HEK293 (cell line): ENCODE measurements around the gene HIRIP3.

Experiments used
- BCL11B ChIP-seq: fragments of 450-650 bp; formaldehyde crosslinking; IDR thresholded peaks from 2 replicates; pipeline ENCODE4 v1.5.1; 2016; ENCODE audit warnings: low read depth, missing biosample characterization, missing genetic modification characterization
- GLIS2 ChIP-seq: fragments of 450-650 bp; formaldehyde crosslinking; IDR thresholded peaks from 2 replicates; pipeline ENCODE4 v1.5.1; 2016; ENCODE audit warnings: missing biosample characterization, missing genetic modification characterization
- HIC1 ChIP-seq: fragments of 450-650 bp; formaldehyde crosslinking; IDR thresholded peaks from 2 replicates; pipeline ENCODE4 v1.5.1; 2016; ENCODE audit warnings: missing biosample characterization, missing genetic modification characterization
- REPIN1 ChIP-seq: fragments of 450-650 bp; formaldehyde crosslinking; IDR thresholded peaks from 2 replicates; pipeline ENCODE4 v1.5.1; 2017; ENCODE audit warnings: missing biosample characterization, missing genetic modification characterization, low read depth
- ZFP3 ChIP-seq: fragments of 450-650 bp; formaldehyde crosslinking; IDR thresholded peaks from 2 replicates; pipeline ENCODE4 v1.5.1; 2016; ENCODE audit warnings: low read depth, missing biosample characterization, missing genetic modification characterization
- ZNF155 ChIP-seq: fragments of 450-650 bp; formaldehyde crosslinking; IDR thresholded peaks from 2 replicates; pipeline ENCODE4 v1.5.1; 2016; ENCODE audit warnings: missing biosample characterization, missing genetic modification characterization
- ZNF18 ChIP-seq: fragments of 450-650 bp; formaldehyde crosslinking; IDR thresholded peaks from 2 replicates; pipeline ENCODE4 v1.5.1; 2016; ENCODE audit warnings: missing biosample characterization, missing genetic modification characterization
- ZNF184 ChIP-seq: fragments of 450-650 bp; IDR thresholded peaks from 2 replicates; pipeline ENCODE4 v1.5.1; 2018; ENCODE audit warnings: missing biosample characterization, mild to moderate bottlenecking, missing genetic modification characterization
- ZNF23 ChIP-seq: fragments of 450-650 bp; formaldehyde crosslinking; IDR thresholded peaks from 2 replicates; pipeline ENCODE4 v1.5.1; 2016; ENCODE audit warnings: missing biosample characterization, missing genetic modification characterization, borderline replicate concordance
- ZNF48 ChIP-seq: fragments of 450-650 bp; formaldehyde crosslinking; IDR thresholded peaks from 2 replicates; pipeline ENCODE4 v1.5.1; 2016; ENCODE audit warnings: missing biosample characterization, missing genetic modification characterization
- ZNF518A ChIP-seq: fragments of 450-650 bp; formaldehyde crosslinking; conservative IDR thresholded peaks from 2 replicates; pipeline ENCODE4 v1.5.1; 2016; ENCODE audit warnings: low read depth, missing biosample characterization, missing genetic modification characterization
- ZNF549 ChIP-seq: fragments of 450-650 bp; IDR thresholded peaks from 2 replicates; pipeline ENCODE4 v1.5.1; 2018; ENCODE audit warnings: missing biosample characterization, missing genetic modification characterization, mild to moderate bottlenecking, inconsistent platforms, moderate library complexity
- ZNF561 ChIP-seq: fragments of 450-650 bp; IDR thresholded peaks from 2 replicates; pipeline ENCODE4 v1.5.1; 2018; ENCODE audit warnings: missing biosample characterization, missing genetic modification characterization, borderline replicate concordance
- ZNF596 ChIP-seq: fragments of 450-650 bp; IDR thresholded peaks from 2 replicates; pipeline ENCODE4 v1.5.0; 2018; ENCODE audit warnings: missing biosample characterization, mild to moderate bottlenecking, missing genetic modification characterization, moderate library complexity
- ZNF621 ChIP-seq: fragments of 450-650 bp; formaldehyde crosslinking; IDR thresholded peaks from 2 replicates; pipeline ENCODE4 v1.5.1; 2017; ENCODE audit warnings: missing biosample characterization, missing genetic modification characterization
- ZNF692 ChIP-seq: fragments of 450-650 bp; formaldehyde crosslinking; IDR thresholded peaks from 2 replicates; pipeline ENCODE4 v1.5.1; 2016; ENCODE audit warnings: missing biosample characterization, missing genetic modification characterization
- ZNF701 ChIP-seq: fragments of 450-650 bp; formaldehyde crosslinking; IDR thresholded peaks from 2 replicates; pipeline ENCODE4 v1.5.1; 2016; ENCODE audit warnings: missing biosample characterization, missing genetic modification characterization
- ZNF768 ChIP-seq: fragments of 450-650 bp; formaldehyde crosslinking; IDR thresholded peaks from 2 replicates; pipeline ENCODE4 v1.5.1; 2018; ENCODE audit warnings: missing biosample characterization, mild to moderate bottlenecking, missing genetic modification characterization
- ZNF837 ChIP-seq: fragments of 450-650 bp; formaldehyde crosslinking; IDR thresholded peaks from 2 replicates; pipeline ENCODE4 v1.5.1; 2016; ENCODE audit warnings: missing biosample characterization, missing genetic modification characterization
- ZSCAN4 ChIP-seq: fragments of 450-650 bp; formaldehyde crosslinking; IDR thresholded peaks from 2 replicates; pipeline ENCODE4 v1.5.1; 2017; ENCODE audit warnings: missing biosample characterization, missing genetic modification characterization
- TF ChIP-seq, protein P1 (sequence below): fragments of 450-650 bp; formaldehyde crosslinking; IDR thresholded peaks from 2 replicates; pipeline ENCODE4 v1.5.1; 2016; ENCODE audit warnings: missing biosample characterization, missing genetic modification characterization
- TF ChIP-seq, protein P2 (sequence below): fragments of 450-650 bp; formaldehyde crosslinking; IDR thresholded peaks from 2 replicates; pipeline ENCODE4 v1.5.1; 2016; ENCODE audit warnings: missing biosample characterization, missing genetic modification characterization, borderline replicate concordance

HIRIP3 gene

DNA sequence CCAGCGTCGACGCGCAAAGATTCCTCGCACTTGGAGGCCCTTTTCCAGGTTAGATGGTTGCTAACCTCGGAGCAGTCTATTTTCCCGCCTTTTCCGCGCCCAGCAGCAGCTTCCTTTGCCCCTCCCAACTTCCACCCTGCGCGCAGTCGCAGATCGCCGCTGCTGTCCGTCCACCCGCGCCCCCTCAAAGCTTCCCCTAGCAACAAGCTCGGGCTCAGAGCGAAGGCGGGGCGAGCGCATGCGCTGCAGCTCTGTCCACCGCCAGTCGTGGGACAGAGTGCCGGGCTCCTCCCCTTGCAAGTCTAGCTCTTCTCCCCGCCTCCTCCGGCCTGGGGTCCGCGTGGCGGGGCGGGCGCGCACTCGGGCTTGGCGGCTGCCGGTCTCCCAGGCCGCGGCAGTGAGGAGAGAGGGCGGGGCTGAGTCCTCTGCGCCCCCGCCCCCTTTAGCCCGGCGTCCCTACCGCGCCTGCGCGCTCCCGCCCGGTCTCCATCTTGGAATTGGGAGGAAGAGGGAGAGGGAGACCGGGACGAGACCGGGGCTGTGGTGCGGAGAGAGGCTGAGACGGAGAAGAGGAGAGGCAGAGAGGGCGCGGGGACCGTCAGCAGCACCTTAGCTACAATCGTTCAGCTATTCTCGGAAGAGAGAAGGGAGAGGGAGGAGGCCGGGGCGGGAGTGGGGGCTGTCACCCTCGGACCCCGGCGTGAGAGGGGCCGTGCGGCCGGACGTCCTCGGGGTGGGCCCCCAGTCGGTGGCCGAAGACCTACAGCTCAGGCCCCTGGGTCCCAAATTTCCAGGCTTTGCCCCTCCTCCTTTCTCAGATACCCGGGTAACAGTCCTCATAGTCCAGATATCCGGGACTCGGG, 21.8 kb downstream of the HIRIP3 start, which contains the start of gene TAOK2 (continued):
- TF ChIP-seq ZNF768 (tag by site-specific recombination): no peak
- 0 out of 2 replicates have a peak, but pooled peaks have one; percentile 86 for TF ChIP-seq REPIN1 (tag by site-specific recombination)
- no peak for TF ChIP-seq ZNF155 (tag by site-specific recombination)
- no peak for TF ChIP-seq ZNF23
- TF ChIP-seq ZNF596 (tag by site-specific recombination): no peak
- TF ChIP-seq ZNF561: peak; percentile 59
- peak; percentile 88 for TF ChIP-seq GLIS2 (tag by site-specific recombination)
- no peak for TF ChIP-seq ZNF48 (tag by site-specific recombination)
- TF ChIP-seq, protein P1, sequence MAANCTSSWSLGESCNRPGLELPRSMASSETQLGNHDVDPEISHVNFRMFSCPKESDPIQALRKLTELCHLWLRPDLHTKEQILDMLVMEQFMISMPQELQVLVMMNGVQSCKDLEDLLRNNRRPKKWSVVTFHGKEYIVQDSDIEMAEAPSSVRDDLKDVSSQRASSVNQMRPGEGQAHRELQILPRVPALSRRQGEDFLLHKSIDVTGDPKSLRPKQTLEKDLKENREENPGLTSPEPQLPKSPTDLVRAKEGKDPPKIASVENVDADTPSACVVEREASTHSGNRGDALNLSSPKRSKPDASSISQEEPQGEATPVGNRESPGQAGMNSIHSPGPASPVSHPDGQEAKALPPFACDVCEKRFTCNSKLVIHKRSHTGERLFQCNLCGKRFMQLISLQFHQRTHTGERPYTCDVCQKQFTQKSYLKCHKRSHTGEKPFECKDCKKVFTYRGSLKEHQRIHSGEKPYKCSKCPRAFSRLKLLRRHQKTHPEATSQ (tag by site-specific recombination): peak; percentile 99
- peak; percentile 94 for TF ChIP-seq ZNF692 (tag by site-specific recombination)
- TF ChIP-seq ZNF184 (tag by site-specific recombination): no peak
- no peak for TF ChIP-seq ZSCAN4 (tag by site-specific recombination)
- no peak; the same call in 1 of the 2 replicates for TF ChIP-seq ZNF518A (tag by site-specific recombination)
- TF ChIP-seq ZNF549 (tag by site-specific recombination): no peak
- TF ChIP-seq, protein P2, sequence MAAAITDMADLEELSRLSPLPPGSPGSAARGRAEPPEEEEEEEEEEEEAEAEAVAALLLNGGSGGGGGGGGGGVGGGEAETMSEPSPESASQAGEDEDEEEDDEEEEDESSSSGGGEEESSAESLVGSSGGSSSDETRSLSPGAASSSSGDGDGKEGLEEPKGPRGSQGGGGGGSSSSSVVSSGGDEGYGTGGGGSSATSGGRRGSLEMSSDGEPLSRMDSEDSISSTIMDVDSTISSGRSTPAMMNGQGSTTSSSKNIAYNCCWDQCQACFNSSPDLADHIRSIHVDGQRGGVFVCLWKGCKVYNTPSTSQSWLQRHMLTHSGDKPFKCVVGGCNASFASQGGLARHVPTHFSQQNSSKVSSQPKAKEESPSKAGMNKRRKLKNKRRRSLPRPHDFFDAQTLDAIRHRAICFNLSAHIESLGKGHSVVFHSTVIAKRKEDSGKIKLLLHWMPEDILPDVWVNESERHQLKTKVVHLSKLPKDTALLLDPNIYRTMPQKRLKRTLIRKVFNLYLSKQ (tag by site-specific recombination): no peak
- TF ChIP-seq ZNF18 (tag by site-specific recombination): no peak
- peak; percentile 64 for TF ChIP-seq BCL11B (tag by site-specific recombination)
- TF ChIP-seq ZNF837 (tag by site-specific recombination): no peak
- no peak for TF ChIP-seq ZFP3
- no peak for TF ChIP-seq ZNF701
- TF ChIP-seq ZNF621 (tag by site-specific recombination): no peak
- no peak for TF ChIP-seq HIC1
